Activated CD4-positive, alpha-beta memory T cell treated with anti-CD3 and anti-CD28 coated beads, Interleukin-2, amount 10 ng/mL, durations not matched to agents 7 days and 5 days (primary cell): ENCODE data around the gene KCNIP2. TPM values are rescaled to one million over a fixed set of nuclear protein-coding genes. Genes with fewer than 3 reads are reported as not detected.
A peak's percentile ranks its signal among the peaks of the same experiment; 100 is the strongest.

Experiments
- CTCF ChIA-PET: fragments of 350-600 bp; sonication (Branson Sonifier 250); formaldehyde crosslinking; loops from one replicate; lab custom pipeline; 2021; ENCODE audit warnings: antibody characterized with exemption, inconsistent platforms; lab: Charles Lee
- POLR2A ChIA-PET: fragments of 350-600 bp; sonication (Branson Sonifier 250); formaldehyde crosslinking; loops from one replicate; lab custom pipeline; 2021; ENCODE audit warnings: antibody characterized with exemption; lab: Charles Lee
- DNase-seq: peaks from one replicate; pipeline ENCODE4 v3.0.0-alpha.2; 2020
- H3K27ac Mint-ChIP-seq: one replicate; pipeline ENCODE4 v1.8.0; 2021; ENCODE audit warnings: mild to moderate bottlenecking, mixed read lengths
- H3K27me3 Mint-ChIP-seq: one replicate; pipeline ENCODE4 v1.8.0; 2021; ENCODE audit warnings: mixed read lengths
- H3K36me3 Mint-ChIP-seq: one replicate; pipeline ENCODE4 v1.8.0; 2021; ENCODE audit warnings: low read depth, mixed read lengths
- H3K4me1 Mint-ChIP-seq: one replicate; pipeline ENCODE4 v1.8.0; 2021; ENCODE audit warnings: mixed read lengths
- H3K4me3 Mint-ChIP-seq: one replicate; pipeline ENCODE4 v1.8.0; 2021; ENCODE audit warnings: mild to moderate bottlenecking, mixed read lengths
- H3K9me3 Mint-ChIP-seq: one replicate; pipeline ENCODE4 v1.8.0; 2021; ENCODE audit warnings: mixed read lengths
- total RNA-seq, 2 experiments: library from RNA; stranded (reverse); gene quantifications; one replicate each; pipeline ENCODE4 v1.2.3, GENCODE V29; 2021

KCNIP2 gene
- total RNA-seq, 2 experiments from 2014 or later = 2.5 to 2.6 TPM

- CTCF ChIA-PET = interaction anchor here (0.9 to 7.3 kb wide), 12 partner anchors 10 to 255 kb away, joined by 3 to 55 read pairs (median 4); no protein-coding TSS in a partner anchor
- H3K27me3 Mint-ChIP-seq = no peaks in the 10 kb centered on the region
- peak within 1 kb of the TSS; percentile 96 for H3K27ac Mint-ChIP-seq
- peaks cover 40% of the 10 kb centered on the region for H3K36me3 Mint-ChIP-seq
- peaks cover 41% of the 10 kb centered on the region for H3K4me1 Mint-ChIP-seq
- no peaks in the 10 kb centered on the region for H3K9me3 Mint-ChIP-seq
- peak; percentile 99 for DNase-seq
- POLR2A ChIA-PET = interaction anchor here (0.6 to 6.8 kb wide), 33 partner anchors 9 to 1322 kb away, joined by 3 to 173 read pairs (median 6); partner anchors contain the start of genes ARMH3, CUEDC2, FBXW4 and HPS6
- H3K4me3 Mint-ChIP-seq = peak within 1 kb of the TSS; percentile 96
These were observed 25.3 kb downstream of the KCNIP2 start, which contains the start of gene OGA for GRCh38 chr10:101818119-101818871. TSS of gene OGA (minus strand) at chr10:101818444. CDS start at chr10:101818022, 422 bp downstream.

GRCh38 chr10:101817337-101818118, 26.1 kb downstream of the KCNIP2 start:
- CTCF ChIA-PET = interaction anchor here (0.9 to 7.3 kb wide), 9 partner anchors 10 to 255 kb away, joined by 3 to 55 read pairs (median 4); no protein-coding TSS in a partner anchor
- H3K4me1 Mint-ChIP-seq = peaks cover 48% of the 10 kb centered on the region
- DNase-seq = no peak
- H3K9me3 Mint-ChIP-seq = no peaks in the 10 kb centered on the region
- no peaks in the 10 kb centered on the region for H3K27me3 Mint-ChIP-seq
- POLR2A ChIA-PET = interaction anchor here (0.6 to 6.8 kb wide), 29 partner anchors 8 to 1321 kb away, joined by 3 to 173 read pairs (median 7); partner anchors contain the start of genes ARMH3, CUEDC2, FBXW4 and HPS6
- H3K4me3 Mint-ChIP-seq = peak overlapping the region; percentile 96
- peak overlapping the region; percentile 96 for H3K27ac Mint-ChIP-seq
- H3K36me3 Mint-ChIP-seq = peaks cover 44% of the 10 kb centered on the region

GRCh38 chr10:101816913-101817336, 26.7 kb downstream of the KCNIP2 start:
- peak overlapping the region; percentile 96 for H3K4me3 Mint-ChIP-seq
- ChIA-PET CTCF (interaction anchor here (2.1 to 7.3 kb wide), 3 partner anchors 19 to 36 kb away, joined by 7 to 55 read pairs (median 15); no protein-coding TSS in a partner anchor), POLR2A (interaction anchor here (4.0 to 6.8 kb wide), 6 partner anchors 11 to 297 kb away, joined by 21 to 173 read pairs (median 40); partner anchors contain the start of gene NPM3)
- DNase-seq = no peak
- H3K9me3 Mint-ChIP-seq = no peaks in the 10 kb centered on the region
- H3K27ac Mint-ChIP-seq = peak overlapping the region; percentile 96
- no peaks in the 10 kb centered on the region for H3K27me3 Mint-ChIP-seq
- H3K36me3 Mint-ChIP-seq = peaks cover 49% of the 10 kb centered on the region
- H3K4me1 Mint-ChIP-seq = peaks cover 51% of the 10 kb centered on the region

- Mint-ChIP-seq H3K27ac (peak overlapping the region; percentile 96), H3K36me3 (peaks cover 54% of the 10 kb centered on the region), H3K9me3 (no peaks in the 10 kb centered on the region), H3K27me3 (no peaks in the 10 kb centered on the region), H3K4me3 (peak overlapping the region; percentile 96), H3K4me1 (peaks cover 50% of the 10 kb centered on the region)
- CTCF ChIA-PET = interaction anchor here (2.1 to 3.1 kb wide), 3 partner anchors 19 to 35 kb away, joined by 7 to 15 read pairs (median 14); no protein-coding TSS in a partner anchor
- no peak for DNase-seq
- POLR2A ChIA-PET = interaction anchor here (0.9 to 6.8 kb wide), 7 partner anchors 11 to 298 kb away, joined by 3 to 173 read pairs (median 31); partner anchors contain the start of gene NPM3
These were observed 27.2 kb downstream of the KCNIP2 start for GRCh38 chr10:101816376-101816775.

DNA sequence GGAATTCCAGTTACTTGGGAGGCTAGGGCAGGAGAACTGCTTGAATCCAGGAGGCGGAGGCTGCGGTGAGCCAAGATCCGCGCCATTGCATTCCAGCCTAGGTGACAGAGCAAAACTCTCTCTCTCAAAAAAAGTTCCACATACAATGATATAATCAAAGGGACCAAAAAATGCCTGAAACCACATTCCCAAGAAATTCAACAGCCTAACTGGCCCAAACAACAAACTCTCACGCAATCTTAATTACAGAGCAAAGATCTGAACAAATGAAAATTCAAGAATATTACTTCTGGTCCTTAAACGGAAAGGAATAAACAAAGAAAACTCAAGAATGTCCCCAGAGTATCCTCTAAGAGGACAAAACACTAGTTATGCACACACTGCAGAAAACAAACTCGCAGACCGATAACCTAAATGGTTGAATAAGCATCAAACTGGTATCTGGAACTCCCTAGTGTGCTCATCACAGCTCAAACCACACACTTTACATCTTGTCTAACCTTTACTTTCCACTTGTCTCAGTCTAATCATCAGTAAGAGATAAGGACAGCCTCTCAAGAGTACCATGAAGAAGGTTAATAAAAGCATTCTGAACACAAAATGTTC, 29.0 kb downstream of the KCNIP2 start:
- no peaks in the 10 kb centered on the region for H3K9me3 Mint-ChIP-seq
- ChIA-PET CTCF (interaction anchor here (1.8 to 2.2 kb wide), 2 partner anchors 26 to 34 kb away, joined by 8 to 14 read pairs; no protein-coding TSS in a partner anchor), POLR2A (interaction anchor here (1.2 to 6.8 kb wide), 4 partner anchors 9 to 34 kb away, joined by 3 to 173 read pairs (median 13); no protein-coding TSS in a partner anchor)
- no peak for DNase-seq
- H3K4me3 Mint-ChIP-seq = peak overlapping the region; percentile 96
- H3K27ac Mint-ChIP-seq = peak overlapping the region; percentile 82
- peaks cover 66% of the 10 kb centered on the region for H3K36me3 Mint-ChIP-seq
- no peaks in the 10 kb centered on the region for H3K27me3 Mint-ChIP-seq
- H3K4me1 Mint-ChIP-seq = peaks cover 46% of the 10 kb centered on the region

- no peak for DNase-seq
- H3K27me3 Mint-ChIP-seq = no peaks in the 10 kb centered on the region
- H3K4me1 Mint-ChIP-seq = peaks cover 36% of the 10 kb centered on the region
- H3K9me3 Mint-ChIP-seq = no peaks in the 10 kb centered on the region
- ChIA-PET POLR2A (interaction anchor here (1.0 to 1.6 kb wide), 2 partner anchors 12 to 29 kb away, joined by 3 to 4 read pairs; partner anchors contain the start of gene NPM3), CTCF (interaction anchor here (1.1 to 1.8 kb wide), 4 partner anchors 23 to 32 kb away, joined by 3 to 8 read pairs (median 5); partner anchors contain the start of gene NPM3)
- no peak overlapping the region for H3K27ac Mint-ChIP-seq
- peaks cover 71% of the 10 kb centered on the region for H3K36me3 Mint-ChIP-seq
- H3K4me3 Mint-ChIP-seq = no peak overlapping the region
These were observed 31.0 kb downstream of the KCNIP2 start for GRCh38 chr10:101812606-101813005.

DNA sequence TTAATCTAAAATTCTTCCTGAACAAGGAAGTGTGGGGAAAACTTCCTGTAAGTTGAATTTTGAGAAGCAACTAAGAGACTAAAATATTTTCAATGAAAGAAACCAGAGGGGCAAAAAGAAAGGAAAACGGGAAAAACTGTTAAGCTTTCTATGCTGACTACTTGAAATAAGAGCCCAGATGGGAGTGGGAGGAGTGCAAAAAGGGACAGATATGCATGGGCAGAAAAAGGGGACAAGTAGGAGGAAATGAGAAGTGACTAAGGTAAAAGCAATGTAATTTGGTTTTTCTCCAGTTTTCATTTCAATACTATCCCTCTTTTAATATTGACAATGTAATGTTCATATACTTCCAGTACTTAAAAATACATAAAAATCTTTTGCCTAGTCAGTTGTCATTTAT, 36.4 kb downstream of the KCNIP2 start:
- Mint-ChIP-seq H3K4me3 (no peak overlapping the region), H3K27ac (no peak overlapping the region)
- CTCF ChIA-PET = no interaction called here

GRCh38 chr10:101803511-101803910, 40.1 kb downstream of the KCNIP2 start:
- H3K9me3 Mint-ChIP-seq = no peaks in the 10 kb centered on the region
- ChIA-PET POLR2A (interaction anchor here (1.7 kb wide), 1 partner anchor 18 kb away, joined by 4 read pairs; no protein-coding TSS in a partner anchor), CTCF (interaction anchor here (0.6 to 1.3 kb wide), 3 partner anchors 37 to 295 kb away, joined by 3 to 4 read pairs (median 3); no protein-coding TSS in a partner anchor)
- H3K27me3 Mint-ChIP-seq = no peaks in the 10 kb centered on the region
- peaks cover 7% of the 10 kb centered on the region for H3K4me1 Mint-ChIP-seq
- no peak overlapping the region for H3K4me3 Mint-ChIP-seq
- H3K27ac Mint-ChIP-seq = no peak overlapping the region
- peaks cover 61% of the 10 kb centered on the region for H3K36me3 Mint-ChIP-seq
- no peak for DNase-seq

More for the DNA sequence above, 36.4 kb downstream of the KCNIP2 start:
- POLR2A ChIA-PET = interaction anchor here (3.5 kb wide), 1 partner anchor 9 kb away, joined by 21 read pairs; the partner anchor contains the start of gene OGA
- Mint-ChIP-seq H3K9me3 (no peaks in the 10 kb centered on the region), H3K27me3 (no peaks in the 10 kb centered on the region), H3K4me1 (peaks cover 9% of the 10 kb centered on the region), H3K36me3 (peaks cover 56% of the 10 kb centered on the region)
- no peak for DNase-seq

DNA sequence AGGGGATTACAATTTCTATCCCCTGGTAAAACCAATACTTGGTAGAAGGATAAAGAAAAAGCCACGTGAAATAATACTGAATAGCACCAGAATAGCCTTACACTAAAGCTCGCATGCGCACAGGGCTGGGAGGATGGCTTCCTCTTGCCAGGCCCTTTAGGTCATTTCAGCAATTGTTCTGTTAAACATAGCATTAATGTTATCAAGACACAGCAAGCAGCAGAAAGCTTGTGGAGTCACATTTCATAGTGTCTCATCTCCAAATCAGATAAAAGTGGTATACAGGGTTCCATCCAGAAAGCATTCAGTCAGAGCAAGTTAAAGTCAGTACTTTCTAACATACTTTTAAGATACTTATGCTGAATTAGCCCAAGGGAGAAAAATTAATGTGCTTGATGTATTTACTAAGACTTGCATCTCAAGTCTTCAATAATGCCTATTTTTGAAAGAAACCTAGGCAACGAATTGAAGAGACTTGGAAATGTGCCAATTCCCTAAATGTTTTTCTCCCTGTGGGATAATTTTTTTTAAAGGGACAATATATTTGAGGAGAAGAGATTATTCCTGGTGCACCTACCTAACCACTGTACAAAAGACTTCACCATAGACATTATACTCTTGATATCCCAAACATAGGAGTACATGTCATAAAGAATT, 46.1 kb downstream of the KCNIP2 start:
- POLR2A ChIA-PET = interaction anchor here (0.7 to 3.6 kb wide), 5 partner anchors 12 to 1718 kb away, joined by 3 to 31 read pairs (median 4); partner anchors contain the start of gene OGA
- Mint-ChIP-seq H3K36me3 (peaks cover 82% of the 10 kb centered on the region), H3K4me3 (no peak overlapping the region), H3K9me3 (no peaks in the 10 kb centered on the region), H3K4me1 (peaks cover 9% of the 10 kb centered on the region), H3K27me3 (no peaks in the 10 kb centered on the region), H3K27ac (no peak overlapping the region)
- DNase-seq = no peak
- CTCF ChIA-PET = interaction anchor here (0.7 to 2.3 kb wide), 5 partner anchors 14 to 363 kb away, joined by 3 to 13 read pairs (median 4); partner anchors contain the start of gene NPM3

- no peak for DNase-seq
- POLR2A ChIA-PET = no interaction called here
These were observed 50.1 kb downstream of the KCNIP2 start for GRCh38 chr10:101793526-101793925.

DNA sequence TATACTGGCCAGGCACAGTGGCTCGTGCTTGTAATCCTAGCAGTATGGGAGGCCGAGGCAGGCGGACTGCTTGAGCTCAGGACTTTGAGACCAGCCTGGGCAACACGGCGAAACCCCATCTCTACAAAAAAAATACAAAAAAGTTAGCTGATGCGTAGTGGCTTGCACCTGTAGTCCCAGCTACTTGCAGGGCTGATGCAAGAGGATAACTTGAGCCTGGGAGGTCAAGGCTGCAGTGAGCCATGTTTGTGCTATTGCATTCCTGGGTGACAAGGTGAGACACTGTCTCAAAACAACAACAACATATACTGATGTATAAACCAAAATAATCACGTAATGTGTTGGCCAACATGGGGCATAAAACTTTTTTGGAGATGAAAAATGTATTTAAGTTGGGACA, 53.9 kb downstream of the KCNIP2 start:
- POLR2A ChIA-PET = no interaction called here
- H3K27me3 Mint-ChIP-seq = no peaks in the 10 kb centered on the region

More at GRCh38 chr10:101793526-101793925, 50.1 kb downstream of the KCNIP2 start:
- Mint-ChIP-seq H3K27me3 (no peaks in the 10 kb centered on the region), H3K27ac (no peak overlapping the region), H3K4me1 (peaks cover 4% of the 10 kb centered on the region), H3K9me3 (no peaks in the 10 kb centered on the region), H3K36me3 (peaks cover 70% of the 10 kb centered on the region), H3K4me3 (no peak overlapping the region)
- CTCF ChIA-PET = interaction anchor here (0.9 to 1.3 kb wide), 2 partner anchors 11 to 12 kb away, joined by 3 read pairs; no protein-coding TSS in a partner anchor

More for the DNA sequence above, 53.9 kb downstream of the KCNIP2 start:
- Mint-ChIP-seq H3K4me1 (peaks cover 14% of the 10 kb centered on the region), H3K4me3 (no peak overlapping the region), H3K9me3 (no peaks in the 10 kb centered on the region), H3K27ac (no peak overlapping the region), H3K36me3 (peaks cover 68% of the 10 kb centered on the region)
- DNase-seq = no peak
- CTCF ChIA-PET = interaction anchor here (0.6 to 1.4 kb wide), 2 partner anchors 8 to 218 kb away, joined by 3 to 5 read pairs; no protein-coding TSS in a partner anchor
